Activated T-helper 9 cell treated with anti-CD3 and anti-CD28 coated beads, Interleukin-2, amount 50 U/mL, for 16 hours (primary cell): ENCODE results near the gene MCTP2.

Source experiments
- DNase-seq: peaks from one replicate; pipeline ENCODE4 v3.0.0-alpha.2; 2020; ENCODE audit warnings: low read depth

Gene MCTP2

DNA sequence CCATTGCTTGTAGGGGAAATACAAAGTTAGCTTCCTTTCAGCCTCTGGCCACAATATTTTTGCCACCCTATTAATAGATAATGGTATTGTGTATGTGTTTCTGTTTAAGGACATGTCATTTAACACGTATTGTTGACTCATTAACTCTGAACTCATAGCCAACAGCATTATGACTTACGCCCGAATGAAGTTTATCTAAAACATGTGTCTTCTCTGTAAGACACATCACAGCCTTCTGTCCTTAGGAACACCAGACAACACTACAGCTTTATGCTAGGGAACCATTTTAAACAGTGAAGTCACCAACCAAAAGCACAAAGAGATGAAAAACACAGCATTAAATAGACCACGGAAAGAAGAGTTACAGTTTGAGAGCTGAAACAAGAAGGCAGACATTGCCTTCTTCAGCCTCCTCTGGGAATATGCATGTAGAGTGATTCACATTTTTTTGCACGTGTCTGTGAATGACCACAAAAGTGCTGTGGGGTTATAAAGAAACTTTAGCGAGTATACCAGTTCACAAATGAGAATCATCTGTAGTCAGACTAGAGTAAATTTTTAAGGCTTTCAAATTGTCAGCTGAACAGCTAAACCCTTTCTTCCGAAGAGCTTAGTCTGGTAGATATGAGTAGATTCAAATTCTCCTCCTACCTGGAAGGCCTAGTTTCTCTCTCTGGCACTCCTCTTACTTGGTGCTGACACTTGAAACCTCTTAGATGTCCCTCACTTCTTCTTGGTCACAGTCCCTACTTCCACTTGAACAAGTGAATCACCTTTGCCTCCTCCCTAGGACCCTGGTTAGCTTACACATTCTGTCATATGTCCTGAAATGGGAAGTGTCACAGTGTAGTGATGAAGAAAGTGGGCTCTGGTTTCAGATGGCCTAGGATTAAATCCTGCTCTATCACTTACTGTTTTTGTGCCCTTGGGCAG, 32.2 kb downstream of the MCTP2 start:
- no peak for DNase-seq

DNA sequence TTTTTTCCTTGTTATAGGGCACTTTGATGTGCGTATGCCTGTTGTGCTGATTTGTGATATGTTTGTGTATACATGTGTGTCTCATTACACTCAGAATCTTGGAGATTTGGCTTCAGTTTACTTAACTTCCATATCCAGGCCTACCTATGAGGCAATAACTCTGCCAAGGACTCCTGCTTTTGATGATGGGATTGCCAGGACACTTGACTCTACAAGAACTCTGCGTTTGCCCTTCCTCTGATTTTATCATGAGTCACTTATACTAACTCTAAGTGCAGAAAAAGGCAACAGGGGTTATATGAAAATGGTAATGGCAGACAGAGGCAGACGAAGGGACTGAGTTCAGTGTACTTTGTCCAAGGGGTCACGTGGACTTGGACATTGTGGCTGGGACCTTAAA, 33.6 kb downstream of the MCTP2 start:
- DNase-seq = no peak

DNA sequence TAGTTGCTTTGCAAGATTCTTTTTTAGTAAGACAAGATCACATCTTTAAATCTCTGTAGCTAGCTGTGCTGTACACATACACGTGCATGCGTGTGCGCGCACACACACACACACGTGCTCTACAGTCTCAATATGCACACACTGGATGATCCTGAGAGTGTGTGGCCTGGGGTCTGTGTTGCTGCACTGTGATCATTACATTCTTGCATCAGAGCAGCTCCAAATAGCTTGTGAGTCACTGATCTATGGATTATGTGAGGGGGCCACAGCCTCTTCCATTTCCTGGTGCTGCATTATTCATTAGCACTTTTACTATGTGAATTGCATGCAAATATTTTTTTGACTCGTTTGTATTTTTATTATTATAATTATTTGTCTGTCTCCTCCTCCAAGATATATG, 34.6 kb downstream of the MCTP2 start:
- no peak for DNase-seq

DNA sequence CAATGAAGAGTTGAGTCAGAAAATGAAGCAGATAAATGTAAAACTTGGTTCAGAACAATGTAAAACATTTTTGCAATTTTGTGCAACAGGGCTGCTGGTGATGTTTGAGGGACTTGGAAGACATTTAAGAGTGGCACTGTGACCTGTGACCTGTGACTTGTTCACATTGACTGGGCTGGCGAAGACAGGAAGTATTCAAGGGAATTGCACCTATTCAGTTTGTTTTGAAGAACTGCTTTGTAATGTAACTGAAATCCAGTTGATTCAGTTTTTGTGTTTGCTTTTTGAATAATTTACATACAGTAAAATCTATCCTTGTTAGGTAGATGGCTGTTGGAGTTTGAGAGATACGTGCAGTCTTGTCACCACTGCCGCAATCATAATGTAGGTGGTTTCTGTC, 35.4 kb downstream of the MCTP2 start:
- DNase-seq = no peak

DNA sequence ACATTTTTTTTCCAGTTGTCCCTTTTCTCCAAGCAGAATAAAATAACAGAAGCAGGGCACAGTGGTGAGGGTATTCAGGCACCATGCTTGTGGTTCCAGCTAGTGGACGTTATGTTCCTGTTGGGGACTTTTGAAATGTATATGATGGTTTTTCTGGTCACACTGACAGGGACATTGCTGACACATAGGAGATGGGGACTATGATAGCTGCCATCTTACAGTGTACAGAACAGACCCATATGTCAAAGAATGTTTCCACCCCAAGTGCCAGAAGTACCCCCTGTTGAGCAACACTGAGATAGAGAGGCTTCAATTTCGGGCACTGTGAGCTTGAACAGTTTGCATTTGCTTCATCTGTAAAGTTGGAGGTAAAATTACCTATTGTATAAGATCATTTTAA, 38.6 kb downstream of the MCTP2 start:
- DNase-seq = no peak

DNA sequence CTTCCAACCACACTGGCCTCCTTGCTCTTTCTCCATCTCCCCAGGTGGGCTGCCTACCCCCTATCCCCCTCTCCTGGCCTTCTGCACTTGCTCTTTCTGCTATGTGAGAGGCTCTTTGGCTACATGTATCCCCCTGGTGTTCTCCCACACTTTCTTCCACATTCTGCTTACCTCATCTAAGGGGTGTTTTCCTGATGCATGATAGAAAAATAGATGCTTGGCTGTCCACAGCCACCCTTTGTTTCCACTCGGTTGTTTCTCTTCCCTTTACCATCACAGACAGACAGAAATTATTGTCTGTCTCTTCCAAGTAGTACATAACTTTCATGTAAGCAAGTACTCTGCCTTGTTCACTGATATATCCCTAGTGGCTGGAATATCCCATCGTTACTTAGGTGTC, 39.2 kb downstream of the MCTP2 start:
- no peak for DNase-seq

DNA sequence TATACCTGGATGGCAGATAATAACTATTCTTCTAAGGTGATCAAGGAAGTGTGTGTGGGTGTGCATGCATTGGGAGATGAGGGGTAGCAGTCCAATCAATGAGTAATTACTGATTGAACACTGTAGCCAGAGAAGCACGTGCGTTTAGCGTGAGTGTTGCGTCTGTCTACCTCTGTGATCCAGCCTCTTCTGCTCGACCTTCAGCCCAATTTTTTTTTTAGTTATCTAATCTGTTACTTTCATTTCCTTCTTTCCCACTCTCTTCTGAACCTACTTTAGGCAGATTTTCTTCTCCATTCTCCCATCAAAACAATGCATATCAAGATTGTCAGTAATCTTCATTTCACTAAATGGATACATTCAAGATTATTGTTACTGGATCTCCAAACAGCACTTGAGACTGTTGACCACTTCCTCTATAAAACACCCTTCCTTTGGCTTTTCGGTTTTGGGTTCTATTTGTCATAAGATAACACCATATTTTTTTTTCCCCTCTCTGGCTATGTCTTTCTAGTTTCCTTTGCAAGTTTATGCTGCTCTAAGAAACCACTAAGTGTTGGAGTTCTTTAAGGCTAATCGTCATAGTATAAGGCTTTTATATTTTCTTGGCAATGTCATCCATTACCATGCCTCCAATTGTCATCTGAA, 41.0 kb downstream of the MCTP2 start:
- DNase-seq = no peak

DNA sequence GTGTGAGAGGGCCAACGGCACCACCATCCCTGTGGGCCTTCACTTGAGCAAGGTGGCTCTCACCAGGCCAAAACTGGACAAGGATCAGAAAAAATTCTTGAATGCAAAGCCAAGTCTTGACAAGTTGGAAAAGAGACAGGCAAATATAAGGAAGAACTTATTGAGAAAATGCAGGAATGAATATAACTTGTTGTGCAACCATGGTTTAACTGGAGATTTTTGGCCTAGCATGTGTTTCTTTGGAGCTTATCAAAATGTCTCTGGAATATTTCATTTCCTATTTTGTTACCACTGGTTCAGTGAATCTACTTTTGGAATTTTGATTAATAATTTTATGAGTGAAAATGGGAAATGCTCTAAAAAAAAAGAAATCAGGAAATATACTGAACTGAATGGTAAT, 42.5 kb downstream of the MCTP2 start:
- DNase-seq = no peak

DNA sequence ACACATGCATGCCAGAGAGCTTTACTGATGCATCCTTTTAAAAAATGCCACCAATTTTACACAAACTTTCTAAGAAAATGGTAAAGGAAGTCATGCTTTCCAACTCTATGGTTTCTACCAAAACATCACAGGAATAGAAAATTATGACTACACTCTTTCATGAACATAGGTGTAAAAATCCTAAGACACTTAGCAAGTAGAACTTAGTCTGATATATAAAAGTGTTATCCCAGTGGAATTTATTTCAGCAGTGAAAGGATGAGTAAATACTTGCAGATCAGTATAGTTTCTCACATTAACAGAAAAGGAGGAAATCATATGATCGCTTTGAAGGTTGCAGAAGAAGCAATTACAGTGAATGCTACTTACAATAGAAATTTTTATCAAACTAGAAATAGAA, 43.4 kb downstream of the MCTP2 start:
- DNase-seq = no peak

DNA sequence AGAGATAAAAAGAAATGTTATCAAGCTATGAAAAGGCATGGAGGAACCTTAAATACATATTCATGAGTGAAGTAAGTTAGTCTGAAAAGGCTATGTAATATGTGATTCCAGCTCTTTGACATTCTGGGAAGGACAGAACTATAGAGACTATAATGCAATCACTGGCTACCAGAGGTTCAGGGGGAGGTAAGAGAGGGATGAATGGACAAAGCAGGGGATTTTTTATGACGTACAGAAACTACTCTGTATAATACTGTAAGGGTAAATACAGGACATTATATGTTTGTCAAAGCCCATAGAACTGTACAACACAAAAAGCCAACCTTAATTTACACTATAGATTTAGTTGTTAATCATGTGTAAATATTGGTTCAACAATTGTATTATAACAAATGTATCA, 46.1 kb downstream of the MCTP2 start:
- DNase-seq = no peak

DNA sequence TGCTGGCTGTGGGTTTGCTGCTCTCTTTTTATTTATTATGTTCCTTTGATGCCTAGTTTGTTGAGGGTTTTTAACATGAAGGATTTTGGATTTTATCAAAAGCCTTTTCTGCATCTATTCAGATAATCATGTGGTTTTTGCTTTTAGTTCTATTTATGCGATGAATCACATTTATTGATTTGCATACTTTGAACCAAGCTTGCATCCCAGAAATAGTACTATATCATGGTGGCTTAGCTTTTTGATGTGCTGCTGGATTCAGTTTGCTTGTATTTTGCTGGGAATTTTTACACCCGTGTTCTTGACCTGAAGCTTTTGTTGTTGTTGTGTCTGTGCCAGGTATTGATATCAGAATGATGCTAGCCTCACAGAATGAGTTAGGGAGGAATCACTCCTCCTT, 48.4 kb downstream of the MCTP2 start:
- no peak for DNase-seq

DNA sequence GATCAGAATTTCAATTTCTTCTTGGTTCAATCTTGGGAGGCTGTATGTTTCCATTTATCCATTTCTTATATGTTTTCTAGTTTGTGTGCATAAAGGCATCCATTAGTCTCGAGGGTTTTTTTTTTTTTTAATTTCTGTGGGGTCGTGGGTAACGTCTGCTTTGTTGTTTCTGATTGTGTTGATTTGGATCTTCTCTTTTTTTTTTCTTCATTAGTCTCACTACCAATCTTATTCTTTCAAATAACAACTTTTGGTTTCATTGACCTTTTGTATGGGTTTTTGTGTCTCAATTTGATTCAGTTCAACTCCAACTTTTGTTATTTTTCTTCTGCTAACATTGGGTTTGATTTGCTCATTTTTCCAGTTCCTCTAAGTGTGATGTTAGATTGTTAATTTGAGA, 48.9 kb downstream of the MCTP2 start:
- no peak for DNase-seq

DNA sequence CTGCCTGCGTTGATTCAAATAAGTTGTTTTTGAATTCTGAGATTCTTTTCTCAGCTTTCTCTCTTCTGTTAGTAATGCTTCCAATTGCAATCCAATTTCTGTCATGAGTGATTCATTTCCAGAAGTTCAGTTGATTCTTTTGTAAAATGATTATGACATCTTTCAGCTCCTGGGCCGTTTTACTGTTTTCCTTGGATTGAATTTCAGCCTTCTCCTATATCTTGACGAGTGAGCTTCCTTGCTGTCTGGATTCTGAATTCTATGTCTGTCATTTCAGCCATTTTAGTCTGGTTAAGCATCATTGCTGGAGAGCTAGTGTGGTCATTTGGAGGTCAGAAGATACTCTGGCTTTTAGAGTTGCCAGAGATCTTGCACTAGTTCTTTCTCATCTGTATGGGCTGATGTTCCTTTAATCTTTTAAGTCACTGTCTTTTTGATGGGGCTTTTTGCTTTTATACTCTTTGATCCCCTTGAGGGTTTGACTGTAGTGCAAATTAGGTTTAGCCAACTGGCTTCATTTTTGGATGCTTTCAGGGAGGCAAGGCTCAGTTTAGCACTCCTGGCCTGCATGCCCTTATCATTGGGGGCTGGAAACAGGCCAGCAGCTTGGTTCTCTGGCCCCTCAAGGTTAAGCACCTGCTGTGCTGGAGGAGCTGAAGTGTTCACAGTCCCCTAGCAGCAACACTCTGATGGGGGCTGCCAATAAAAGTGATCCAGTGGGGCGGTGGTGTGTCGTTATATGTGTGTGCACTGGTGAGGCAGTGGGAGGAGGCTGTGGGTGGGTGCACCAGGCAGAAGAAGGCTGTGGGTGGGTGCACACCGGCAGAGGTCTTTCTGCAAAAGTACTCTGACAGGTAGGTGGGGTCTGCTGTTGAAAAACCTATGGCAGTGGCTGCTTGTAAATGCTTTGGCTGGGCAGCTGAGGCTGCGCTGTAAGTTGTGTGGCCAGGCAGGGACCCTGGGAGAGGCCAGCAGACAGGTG, 51.2 kb downstream of the MCTP2 start:
- DNase-seq = no peak

DNA sequence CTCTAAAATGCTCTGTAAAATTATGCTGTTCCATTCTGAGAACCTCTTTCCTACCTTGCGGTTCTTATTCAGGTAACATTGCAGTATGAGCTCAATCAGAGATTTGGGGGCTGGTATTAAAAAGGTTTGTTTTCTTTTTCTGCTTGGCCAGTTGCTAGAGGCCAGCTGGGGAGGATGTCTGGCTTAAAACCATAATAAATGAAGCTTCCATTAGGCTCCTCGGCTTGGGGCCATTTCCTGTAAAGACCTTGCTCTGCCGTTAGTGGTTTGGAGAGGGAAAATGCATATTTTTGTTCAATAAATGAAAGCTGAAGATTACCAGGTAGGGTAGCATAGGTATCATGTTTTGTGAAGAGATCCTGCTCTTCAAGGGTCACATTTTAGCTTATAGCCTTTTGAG, 55.2 kb downstream of the MCTP2 start:
- no peak for DNase-seq

DNA sequence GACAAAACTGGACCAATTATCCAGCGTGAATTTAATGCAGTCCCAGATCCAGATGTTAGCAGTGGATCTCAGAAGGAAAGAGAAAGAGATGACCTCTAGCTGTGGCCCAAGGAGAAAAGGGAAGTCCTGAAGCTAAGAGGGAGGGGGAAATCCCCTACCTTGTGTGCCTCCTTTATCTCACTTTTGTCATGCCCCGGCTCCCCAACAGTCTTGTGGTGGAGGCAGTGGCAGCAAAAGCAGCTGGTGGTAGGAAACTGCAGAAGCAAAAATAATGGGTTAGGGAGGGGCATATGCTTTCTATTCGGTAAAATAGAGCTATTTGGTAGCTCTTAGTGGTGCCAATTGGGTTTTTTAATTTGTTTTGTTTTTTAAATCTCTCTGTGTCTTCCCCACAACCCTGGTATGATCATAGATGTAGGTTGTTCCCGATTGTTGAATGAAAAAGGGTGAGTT, 56.5 kb downstream of the MCTP2 start:
- DNase-seq = no peak

DNA sequence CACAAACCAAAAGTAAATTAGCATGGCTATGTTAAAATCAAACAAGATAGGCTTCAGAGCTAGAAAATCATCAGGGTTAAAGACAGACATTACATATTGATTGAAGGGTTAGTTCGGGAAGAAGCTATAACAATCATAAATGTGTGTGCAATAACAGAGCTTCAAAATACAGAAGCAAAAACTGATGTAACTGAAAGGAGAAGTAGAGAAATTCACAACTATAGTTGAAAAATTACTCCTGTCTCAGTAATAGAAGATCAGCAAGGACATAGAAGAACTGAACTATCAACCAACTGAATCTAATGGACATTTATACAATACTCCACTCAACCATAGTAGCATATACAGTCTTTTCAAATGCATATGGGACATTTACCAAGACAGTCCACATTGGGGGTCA, 59.4 kb downstream of the MCTP2 start:
- DNase-seq = no peak

DNA sequence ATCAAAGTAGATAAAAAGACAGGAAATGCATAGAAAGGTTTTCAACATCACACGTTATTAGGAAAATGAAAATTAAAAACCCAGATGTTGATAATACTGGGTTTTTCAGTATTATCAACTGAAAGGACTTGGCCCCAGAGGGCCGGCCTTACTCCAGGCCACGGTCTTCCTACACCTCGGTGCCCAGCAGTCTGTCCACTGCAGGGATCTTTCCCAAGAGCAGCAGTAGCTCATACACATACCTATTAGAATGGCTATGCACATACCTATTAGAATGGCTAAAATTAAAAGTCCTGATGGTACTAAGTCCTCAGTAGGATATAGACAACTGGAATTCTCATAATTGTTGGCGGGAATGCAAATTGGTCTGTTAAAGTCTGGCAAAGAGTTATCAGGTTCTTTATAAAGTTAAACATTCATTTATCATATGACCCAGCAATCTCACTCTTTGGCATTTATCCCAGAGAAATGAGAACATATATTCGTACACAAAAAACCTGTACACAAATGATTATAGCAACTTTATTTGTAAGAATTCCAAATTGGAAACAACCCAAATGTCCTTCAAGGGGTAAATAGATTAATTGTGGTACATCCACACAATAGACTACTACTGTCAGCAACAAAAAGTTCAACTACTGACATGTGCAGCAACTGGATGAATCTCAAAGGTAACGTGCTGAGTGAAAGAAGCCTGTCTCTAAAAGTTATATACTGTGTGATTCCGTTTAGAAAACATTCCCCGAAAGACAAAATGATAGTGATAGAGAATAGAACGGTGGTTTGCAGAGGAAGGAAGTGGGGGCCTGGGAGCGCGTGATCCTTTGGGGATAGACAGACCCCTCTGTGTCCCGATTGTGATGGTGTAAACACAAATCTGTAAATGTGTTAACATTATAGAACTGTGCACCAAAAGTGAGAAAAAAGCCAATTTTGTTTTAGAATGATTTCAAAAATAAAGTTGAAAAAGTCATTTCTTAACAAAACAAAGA, 62.3 kb downstream of the MCTP2 start:
- no peak for DNase-seq

DNA sequence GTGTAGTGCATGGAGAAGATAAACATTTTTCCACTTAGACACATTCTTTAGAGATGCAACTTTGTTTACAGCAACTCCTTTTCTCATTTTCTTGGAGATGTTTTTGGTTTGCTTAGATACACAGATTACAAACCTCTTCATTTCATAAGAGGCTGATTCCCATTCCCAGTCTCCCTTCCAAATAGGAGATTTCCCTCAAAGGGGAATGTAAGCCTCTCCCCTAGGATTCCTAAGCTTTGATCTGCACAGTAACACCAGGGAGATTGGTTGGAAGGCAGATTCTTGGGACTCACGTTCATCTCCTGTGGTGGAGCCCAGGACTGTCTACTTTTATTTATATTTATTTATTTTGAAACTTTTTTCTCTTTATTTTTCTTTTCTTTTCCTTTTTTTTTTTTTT, 63.2 kb downstream of the MCTP2 start:
- no peak for DNase-seq

DNA sequence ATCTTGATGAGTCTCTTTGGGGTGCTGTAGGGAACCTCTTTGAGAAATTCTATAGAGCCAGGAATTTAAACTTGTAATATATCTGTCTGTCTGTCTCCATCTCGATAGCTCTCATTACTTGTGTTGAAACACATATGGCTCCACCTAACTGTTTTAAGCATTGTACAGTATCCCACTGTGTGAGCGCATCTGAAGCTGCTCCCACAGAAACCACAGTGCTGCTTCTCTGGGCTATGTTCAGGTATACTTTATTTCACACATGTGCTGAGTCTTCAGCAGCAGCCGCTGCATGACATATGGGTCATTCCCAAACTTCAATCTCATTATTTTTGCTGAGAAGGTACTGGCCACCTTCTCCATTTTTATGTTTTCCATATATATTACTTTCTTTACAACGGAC, 63.9 kb downstream of the MCTP2 start:
- no peak for DNase-seq

DNA sequence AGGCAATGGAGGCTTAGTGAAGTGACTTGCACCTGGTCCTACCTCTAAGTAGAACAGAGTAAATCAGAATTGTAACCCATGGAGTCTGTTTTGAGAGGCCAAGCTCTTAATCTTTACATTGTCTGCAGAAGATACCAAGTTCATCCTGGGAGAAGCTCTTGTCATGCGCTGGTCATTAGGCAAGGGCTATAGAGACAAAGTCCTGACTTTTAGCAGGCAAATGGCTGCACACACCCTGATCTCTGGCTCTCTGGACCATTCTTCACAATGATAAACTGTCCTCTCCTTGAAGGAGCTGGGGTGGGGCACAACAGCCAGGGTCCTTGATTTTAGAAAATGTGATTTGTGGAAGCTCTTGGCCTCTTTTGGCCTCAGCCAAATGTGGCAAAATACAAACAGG, 65.4 kb downstream of the MCTP2 start:
- DNase-seq = no peak

DNA sequence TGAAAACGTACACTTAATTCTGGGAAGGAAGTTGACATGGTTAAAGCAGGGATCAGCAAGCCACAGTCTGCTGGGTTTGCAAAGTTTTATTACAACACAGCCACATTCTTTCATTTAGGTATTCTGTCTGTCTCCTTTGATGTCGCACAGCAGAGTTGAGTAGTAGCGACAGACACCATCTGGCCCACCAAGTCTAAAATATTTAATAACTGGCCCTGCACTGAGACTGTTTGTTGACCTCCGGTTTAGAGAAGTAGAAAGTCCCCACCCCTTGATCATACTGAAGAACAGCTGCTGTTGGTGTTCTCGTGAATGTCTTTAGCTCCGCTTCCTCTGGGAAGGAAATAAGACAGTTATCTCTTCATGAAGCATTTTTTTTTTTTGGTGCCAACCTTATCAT, 66.2 kb downstream of the MCTP2 start:
- no peak for DNase-seq
